ENCODE measurements around the gene SPEG. TPM values are rescaled to one million over a fixed set of nuclear protein-coding genes. Genes with fewer than 3 reads are reported as not detected.

SPEG gene
- total RNA-seq, 1 experiment from 2014 or later: 23.3 TPM

GRCh38 chr2:219404291-219404910, 30.2 kb upstream of the SPEG start:
- Mint-ChIP-seq H3K4me3 (ENCODE audit: unreplicated experiment) (no peak overlapping the region), H3K4me1 (ENCODE audit: insufficient read depth, unreplicated experiment) (peaks cover 6% of the 10 kb centered on the region), H3K36me3 (ENCODE audit: insufficient read depth, unreplicated experiment) (no peaks in the 10 kb centered on the region), H3K9me3 (ENCODE audit: unreplicated experiment) (no peaks in the 10 kb centered on the region), H3K27ac (ENCODE audit: low read depth, unreplicated experiment) (no peak overlapping the region), H3K27me3 (ENCODE audit: insufficient read depth, unreplicated experiment) (no peaks in the 10 kb centered on the region)
- no peak for DNase-seq (ENCODE audit: unreplicated experiment)
- BruUV-seq (replicated peaks): no TSS peak
- ChIA-PET CTCF (interaction anchor here (0.5 to 9.1 kb wide), 25 partner anchors 9 to 1538 kb away, joined by 3 to 287 read pairs (median 6); partner anchors contain the start of gene OBSL1), POLR2A (interaction anchor here (1.3 to 3.1 kb wide), 3 partner anchors 49 to 125 kb away, joined by 3 to 14 read pairs (median 5); no protein-coding TSS in a partner anchor)
- TF ChIP-seq, protein P1, sequence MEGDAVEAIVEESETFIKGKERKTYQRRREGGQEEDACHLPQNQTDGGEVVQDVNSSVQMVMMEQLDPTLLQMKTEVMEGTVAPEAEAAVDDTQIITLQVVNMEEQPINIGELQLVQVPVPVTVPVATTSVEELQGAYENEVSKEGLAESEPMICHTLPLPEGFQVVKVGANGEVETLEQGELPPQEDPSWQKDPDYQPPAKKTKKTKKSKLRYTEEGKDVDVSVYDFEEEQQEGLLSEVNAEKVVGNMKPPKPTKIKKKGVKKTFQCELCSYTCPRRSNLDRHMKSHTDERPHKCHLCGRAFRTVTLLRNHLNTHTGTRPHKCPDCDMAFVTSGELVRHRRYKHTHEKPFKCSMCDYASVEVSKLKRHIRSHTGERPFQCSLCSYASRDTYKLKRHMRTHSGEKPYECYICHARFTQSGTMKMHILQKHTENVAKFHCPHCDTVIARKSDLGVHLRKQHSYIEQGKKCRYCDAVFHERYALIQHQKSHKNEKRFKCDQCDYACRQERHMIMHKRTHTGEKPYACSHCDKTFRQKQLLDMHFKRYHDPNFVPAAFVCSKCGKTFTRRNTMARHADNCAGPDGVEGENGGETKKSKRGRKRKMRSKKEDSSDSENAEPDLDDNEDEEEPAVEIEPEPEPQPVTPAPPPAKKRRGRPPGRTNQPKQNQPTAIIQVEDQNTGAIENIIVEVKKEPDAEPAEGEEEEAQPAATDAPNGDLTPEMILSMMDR (IDR thresholded peaks at IDR 0.05; ENCODE audit: unreplicated experiment): no peak
- intact Hi-C loops (cut with micrococcal nuclease): loop anchor here (5.0 kb wide), 1 partner anchor 283 kb away; no protein-coding TSS in a partner anchor

GRCh38 chr2:219404954-219405353, 29.7 kb upstream of the SPEG start:
- no peak overlapping the region for H3K27ac Mint-ChIP-seq (ENCODE audit: low read depth, unreplicated experiment)
- ChIA-PET CTCF (interaction anchor here (0.9 to 9.1 kb wide), 9 partner anchors 19 to 284 kb away, joined by 3 to 287 read pairs (median 8); no protein-coding TSS in a partner anchor), POLR2A (interaction anchor here (3.1 kb wide), 1 partner anchor 125 kb away, joined by 14 read pairs; no protein-coding TSS in a partner anchor)
- TF ChIP-seq, protein P1 (IDR thresholded peaks at IDR 0.05; ENCODE audit: unreplicated experiment): no peak
- H3K36me3 Mint-ChIP-seq (ENCODE audit: insufficient read depth, unreplicated experiment): no peaks in the 10 kb centered on the region
- H3K27me3 Mint-ChIP-seq (ENCODE audit: insufficient read depth, unreplicated experiment): no peaks in the 10 kb centered on the region
- no TSS peak for BruUV-seq (replicated peaks)
- intact Hi-C loops (cut with micrococcal nuclease): loop anchor here (5.0 kb wide), 1 partner anchor 282 kb away; no protein-coding TSS in a partner anchor
- DNase-seq (ENCODE audit: unreplicated experiment): no peak
- no peaks in the 10 kb centered on the region for H3K9me3 Mint-ChIP-seq (ENCODE audit: unreplicated experiment)
- no peak overlapping the region for H3K4me3 Mint-ChIP-seq (ENCODE audit: unreplicated experiment)
- peaks cover 6% of the 10 kb centered on the region for H3K4me1 Mint-ChIP-seq (ENCODE audit: insufficient read depth, unreplicated experiment)

GRCh38 chr2:219405451-219405850, 29.2 kb upstream of the SPEG start:
- DNase-seq (ENCODE audit: unreplicated experiment): no peak
- intact Hi-C loops (cut with micrococcal nuclease): no loop called here
- Mint-ChIP-seq H3K27me3 (ENCODE audit: insufficient read depth, unreplicated experiment) (no peaks in the 10 kb centered on the region), H3K27ac (ENCODE audit: low read depth, unreplicated experiment) (no peak overlapping the region), H3K9me3 (ENCODE audit: unreplicated experiment) (no peaks in the 10 kb centered on the region), H3K4me1 (ENCODE audit: insufficient read depth, unreplicated experiment) (peaks cover 6% of the 10 kb centered on the region), H3K36me3 (ENCODE audit: insufficient read depth, unreplicated experiment) (no peaks in the 10 kb centered on the region), H3K4me3 (ENCODE audit: unreplicated experiment) (no peak overlapping the region)
- POLR2A ChIA-PET: interaction anchor here (3.1 kb wide), 1 partner anchor 124 kb away, joined by 14 read pairs; no protein-coding TSS in a partner anchor
- TF ChIP-seq, protein P1 (IDR thresholded peaks at IDR 0.05; ENCODE audit: unreplicated experiment): no peak
- no TSS peak for BruUV-seq (replicated peaks)
- CTCF ChIA-PET: interaction anchor here (0.5 to 9.1 kb wide), 6 partner anchors 19 to 364 kb away, joined by 3 to 287 read pairs (median 8); no protein-coding TSS in a partner anchor

DNA sequence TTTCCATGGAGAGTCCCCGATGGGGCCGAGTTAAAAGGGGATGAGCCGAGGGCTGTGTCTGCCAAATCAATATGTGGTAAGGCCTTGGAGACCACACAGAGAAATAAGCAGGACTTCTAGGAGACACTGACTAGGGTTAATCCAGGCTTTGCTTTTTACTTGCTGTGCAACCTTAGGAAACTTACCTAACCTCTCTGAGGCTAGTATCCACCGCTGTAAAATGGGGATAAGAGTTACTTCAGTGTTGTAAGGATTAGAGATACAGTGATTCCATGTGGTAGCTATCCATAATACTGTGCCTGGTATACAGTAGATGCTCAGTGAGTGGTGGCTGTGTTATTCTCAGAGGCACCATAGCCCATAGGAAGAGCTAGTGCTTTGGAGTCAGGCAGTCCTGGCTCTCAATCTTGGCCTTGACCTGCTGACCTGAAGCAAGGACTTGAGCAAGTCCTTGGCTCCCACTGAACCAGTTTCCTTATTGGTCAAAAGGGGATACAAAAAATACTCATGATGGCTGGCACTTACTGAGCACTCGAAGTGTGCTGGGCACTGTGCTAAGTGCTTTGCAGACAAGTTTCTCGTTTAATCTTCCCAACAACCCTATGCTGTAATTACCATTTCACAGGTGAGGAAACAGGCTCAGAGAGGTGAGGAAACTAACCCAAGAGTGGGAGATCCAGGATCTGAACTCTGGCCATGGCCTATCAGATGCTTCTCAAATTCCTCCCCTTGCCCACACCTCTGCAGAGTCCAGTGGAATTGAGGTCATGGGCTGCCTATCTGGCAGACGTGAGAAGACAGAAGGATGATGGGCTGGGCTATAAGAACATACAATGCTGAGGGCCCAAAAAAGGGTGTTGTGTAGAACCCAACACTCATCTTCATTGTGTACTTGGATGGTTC, 28.4 kb upstream of the SPEG start:
- no peak overlapping the region for H3K4me3 Mint-ChIP-seq (ENCODE audit: unreplicated experiment)
- POLR2A ChIA-PET: no interaction called here
- intact Hi-C loops (cut with micrococcal nuclease): no loop called here
- peaks cover 6% of the 10 kb centered on the region for H3K4me1 Mint-ChIP-seq (ENCODE audit: insufficient read depth, unreplicated experiment)
- no peaks in the 10 kb centered on the region for H3K36me3 Mint-ChIP-seq (ENCODE audit: insufficient read depth, unreplicated experiment)
- no peaks in the 10 kb centered on the region for H3K27me3 Mint-ChIP-seq (ENCODE audit: insufficient read depth, unreplicated experiment)
- TF ChIP-seq, protein P1 (IDR thresholded peaks at IDR 0.05; ENCODE audit: unreplicated experiment): no peak
- DNase-seq (ENCODE audit: unreplicated experiment): no peak
- no peaks in the 10 kb centered on the region for H3K9me3 Mint-ChIP-seq (ENCODE audit: unreplicated experiment)
- CTCF ChIA-PET: interaction anchor here (0.5 to 9.1 kb wide), 5 partner anchors 9 to 365 kb away, joined by 3 to 287 read pairs (median 3); no protein-coding TSS in a partner anchor
- BruUV-seq (replicated peaks): no TSS peak
- H3K27ac Mint-ChIP-seq (ENCODE audit: low read depth, unreplicated experiment): no peak overlapping the region

Measured in MCF 10A (cell line).